ENCODE results near the gene ARHGAP22.

ARHGAP22 gene

DNA sequence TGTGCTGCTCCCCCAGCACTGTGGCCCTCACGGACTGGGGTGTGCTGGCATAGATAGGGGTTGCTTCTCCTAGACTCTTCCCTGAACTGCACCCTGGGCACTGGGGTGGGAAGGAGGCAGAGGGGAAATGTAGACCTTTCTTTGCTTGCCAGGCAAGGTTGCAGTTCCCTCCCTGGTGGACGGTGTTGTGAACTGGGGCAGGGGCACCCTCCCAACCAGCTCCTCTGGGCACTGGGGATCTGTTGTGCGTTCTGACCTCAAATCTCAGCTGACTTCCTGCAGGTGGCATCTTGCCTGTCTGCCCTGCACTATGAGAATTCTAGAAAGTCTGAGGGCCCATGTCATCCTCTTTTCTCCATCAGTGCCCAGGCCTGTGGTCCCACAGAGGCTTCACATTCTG, 53.9 kb downstream of the ARHGAP22 start:
- no peaks in the 10 kb centered on the region for H3K27me3 Mint-ChIP-seq (ENCODE audit: low read depth)
- no peak overlapping the region for H3K4me3 Mint-ChIP-seq
- no peak overlapping the region for H3K27ac Mint-ChIP-seq
- no peaks in the 10 kb centered on the region for H3K9me3 Mint-ChIP-seq
- H3K36me3 Mint-ChIP-seq (ENCODE audit: low read depth), result no peaks in the 10 kb centered on the region
- no peaks in the 10 kb centered on the region for H3K4me1 Mint-ChIP-seq (ENCODE audit: low read depth)

DNA sequence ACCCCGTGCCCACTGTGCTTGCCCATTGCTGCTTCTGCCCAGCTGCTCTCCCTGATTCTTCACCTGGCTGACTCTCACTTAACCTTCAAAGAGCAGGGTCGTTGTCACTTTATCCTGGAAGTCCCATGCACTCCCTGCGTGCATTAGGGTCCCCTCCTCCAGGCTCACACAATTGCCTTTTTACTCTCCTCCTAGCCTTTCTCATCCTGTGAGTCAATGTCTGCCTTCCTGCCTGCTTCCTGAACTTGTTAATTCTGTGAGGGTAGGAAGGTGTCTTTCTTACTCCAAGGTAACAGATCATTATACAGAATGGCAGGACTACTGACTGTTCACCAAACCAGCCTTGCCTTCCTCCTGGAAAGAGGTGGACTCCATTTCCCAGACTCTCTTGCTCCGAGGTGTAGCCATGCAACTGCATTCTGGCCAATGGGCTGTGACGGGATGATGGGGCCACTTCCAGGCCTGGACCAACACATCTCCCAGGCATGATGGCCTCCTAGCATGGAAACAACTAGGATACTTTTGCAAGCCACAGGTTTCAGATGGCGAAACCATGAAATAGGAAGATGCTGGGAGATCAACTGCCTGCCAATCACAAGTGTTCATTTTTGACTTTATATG, 54.7 kb downstream of the ARHGAP22 start:
- H3K4me3 Mint-ChIP-seq, result no peak overlapping the region
- H3K36me3 Mint-ChIP-seq (ENCODE audit: low read depth), result no peaks in the 10 kb centered on the region
- H3K27me3 Mint-ChIP-seq (ENCODE audit: low read depth), result no peaks in the 10 kb centered on the region
- no peak overlapping the region for H3K27ac Mint-ChIP-seq
- H3K4me1 Mint-ChIP-seq (ENCODE audit: low read depth), result no peaks in the 10 kb centered on the region
- no peaks in the 10 kb centered on the region for H3K9me3 Mint-ChIP-seq

DNA sequence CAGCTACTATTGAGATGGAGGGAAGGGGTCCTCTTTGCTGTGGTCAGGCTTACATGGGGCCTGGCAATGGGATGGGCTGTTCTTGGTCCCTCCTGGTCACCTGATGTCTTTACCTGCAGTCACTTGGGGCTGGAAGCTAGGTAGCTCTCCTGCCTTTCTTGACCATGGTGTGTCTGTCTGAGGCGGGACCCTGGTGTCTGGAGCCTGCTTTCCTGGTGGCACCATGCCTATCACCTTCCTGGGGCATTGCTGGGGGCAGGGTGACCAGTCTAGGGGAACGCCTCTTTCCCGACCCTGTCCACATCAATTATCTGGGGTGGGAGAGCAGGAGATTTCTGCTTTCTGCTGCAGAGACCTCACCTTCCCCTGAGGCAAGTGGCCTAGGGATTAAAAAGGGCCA, 55.6 kb downstream of the ARHGAP22 start:
- H3K4me3 Mint-ChIP-seq, result no peak overlapping the region

DNA sequence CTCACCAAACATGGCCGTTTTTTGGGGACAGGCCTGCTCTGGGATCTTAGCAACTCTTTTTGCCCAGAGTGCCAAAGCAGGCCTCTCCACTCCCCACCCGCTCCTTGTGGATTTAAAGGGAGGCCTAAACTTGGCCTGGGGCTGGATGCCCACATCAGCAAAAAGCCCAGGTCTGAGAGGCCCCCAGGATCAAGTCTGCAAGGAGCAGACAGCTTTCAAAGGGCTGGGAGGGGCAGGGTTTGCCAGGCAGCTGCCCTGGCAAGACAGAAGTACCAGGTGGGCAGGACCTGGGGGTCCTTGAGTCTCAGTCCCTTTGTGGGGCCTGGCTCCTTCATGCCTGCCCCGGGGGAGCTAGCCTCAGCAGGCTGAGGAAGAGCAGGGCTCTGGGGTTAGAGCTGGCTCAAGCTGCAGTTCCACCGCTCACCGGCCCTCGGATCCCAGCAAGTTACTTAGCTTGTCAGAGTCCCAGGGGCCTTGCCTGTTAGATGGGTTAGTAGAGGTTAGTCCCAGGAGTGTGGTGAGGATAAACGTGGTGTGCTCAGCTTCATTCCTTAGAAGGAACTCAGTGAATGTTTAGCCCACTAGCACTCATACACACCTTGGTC, 56.2 kb downstream of the ARHGAP22 start:
- Mint-ChIP-seq H3K4me1 (ENCODE audit: low read depth) (no peaks in the 10 kb centered on the region), H3K9me3 (no peaks in the 10 kb centered on the region), H3K27ac (no peak overlapping the region), H3K27me3 (ENCODE audit: low read depth) (no peaks in the 10 kb centered on the region), H3K4me3 (no peak overlapping the region), H3K36me3 (ENCODE audit: low read depth) (no peaks in the 10 kb centered on the region)

More for the DNA sequence above, 55.6 kb downstream of the ARHGAP22 start:
- Mint-ChIP-seq H3K27me3 (ENCODE audit: low read depth) (no peaks in the 10 kb centered on the region), H3K36me3 (ENCODE audit: low read depth) (no peaks in the 10 kb centered on the region), H3K9me3 (no peaks in the 10 kb centered on the region), H3K4me1 (ENCODE audit: low read depth) (no peaks in the 10 kb centered on the region), H3K27ac (no peak overlapping the region)

DNA sequence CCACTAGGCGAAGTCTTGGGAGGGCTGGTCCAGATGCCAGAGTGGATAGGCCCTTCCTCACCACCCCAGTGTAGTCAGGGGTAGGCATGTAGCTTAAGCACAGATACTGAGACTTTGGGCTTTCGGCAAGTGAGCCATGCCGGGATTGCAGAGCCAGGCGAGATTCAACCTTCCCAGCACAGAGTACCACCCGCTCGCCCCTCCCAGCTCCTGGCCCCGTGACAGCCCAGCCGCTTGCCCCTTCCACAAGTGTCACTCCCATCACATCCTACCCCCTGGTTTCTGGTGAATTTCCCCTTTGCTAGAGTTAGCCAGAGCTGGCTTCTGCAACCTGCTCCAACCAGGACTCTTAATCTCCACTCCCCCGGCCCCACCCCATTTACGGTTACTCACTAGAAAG, 56.9 kb downstream of the ARHGAP22 start:
- no peaks in the 10 kb centered on the region for H3K9me3 Mint-ChIP-seq
- H3K27me3 Mint-ChIP-seq (ENCODE audit: low read depth), result no peaks in the 10 kb centered on the region
- H3K4me3 Mint-ChIP-seq, result no peak overlapping the region
- no peaks in the 10 kb centered on the region for H3K4me1 Mint-ChIP-seq (ENCODE audit: low read depth)
- H3K27ac Mint-ChIP-seq, result no peak overlapping the region
- no peaks in the 10 kb centered on the region for H3K36me3 Mint-ChIP-seq (ENCODE audit: low read depth)

DNA sequence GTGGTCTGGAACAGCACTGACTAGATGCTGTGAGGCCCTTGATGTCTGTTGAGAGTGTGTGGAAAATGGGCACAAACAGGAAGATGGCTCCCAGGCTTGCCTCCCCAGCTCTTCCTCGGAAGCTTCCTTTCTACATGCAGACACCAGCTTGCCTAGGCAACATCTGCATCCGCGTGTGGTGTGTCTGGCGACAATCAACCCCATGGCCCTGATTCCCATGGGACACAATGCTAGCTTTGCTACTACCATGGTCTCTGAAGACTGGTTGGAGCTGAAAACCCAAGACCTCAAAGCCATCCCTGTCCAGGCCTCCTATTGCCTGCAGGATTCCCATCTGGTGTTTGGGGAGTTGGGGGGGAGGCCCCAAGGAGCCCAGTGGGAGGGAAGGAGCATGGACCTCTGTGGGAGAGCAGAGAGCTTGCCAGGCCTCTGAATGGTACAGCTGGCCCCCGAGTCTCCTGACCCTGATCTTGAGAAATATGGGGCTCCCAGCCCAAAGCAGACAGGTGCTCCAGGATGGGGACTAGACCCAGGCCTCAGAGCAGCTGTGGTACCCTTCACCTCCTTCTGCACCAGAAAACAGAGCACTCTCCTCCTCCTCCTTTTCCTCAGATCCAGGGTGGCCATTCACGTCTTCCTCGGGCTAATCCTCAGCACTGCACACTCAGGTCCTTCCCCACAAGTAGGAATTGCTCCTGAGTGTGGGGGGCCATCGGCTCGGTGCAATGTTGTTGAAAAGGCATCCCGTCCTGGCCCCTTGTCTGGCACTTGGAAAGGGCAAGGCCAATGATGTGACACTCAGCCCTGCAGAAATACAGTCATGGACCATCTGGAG, 57.6 kb downstream of the ARHGAP22 start:
- Mint-ChIP-seq H3K4me1 (ENCODE audit: low read depth) (no peaks in the 10 kb centered on the region), H3K9me3 (no peaks in the 10 kb centered on the region), H3K4me3 (no peak overlapping the region), H3K27ac (no peak overlapping the region), H3K27me3 (ENCODE audit: low read depth) (no peaks in the 10 kb centered on the region), H3K36me3 (ENCODE audit: low read depth) (no peaks in the 10 kb centered on the region)

DNA sequence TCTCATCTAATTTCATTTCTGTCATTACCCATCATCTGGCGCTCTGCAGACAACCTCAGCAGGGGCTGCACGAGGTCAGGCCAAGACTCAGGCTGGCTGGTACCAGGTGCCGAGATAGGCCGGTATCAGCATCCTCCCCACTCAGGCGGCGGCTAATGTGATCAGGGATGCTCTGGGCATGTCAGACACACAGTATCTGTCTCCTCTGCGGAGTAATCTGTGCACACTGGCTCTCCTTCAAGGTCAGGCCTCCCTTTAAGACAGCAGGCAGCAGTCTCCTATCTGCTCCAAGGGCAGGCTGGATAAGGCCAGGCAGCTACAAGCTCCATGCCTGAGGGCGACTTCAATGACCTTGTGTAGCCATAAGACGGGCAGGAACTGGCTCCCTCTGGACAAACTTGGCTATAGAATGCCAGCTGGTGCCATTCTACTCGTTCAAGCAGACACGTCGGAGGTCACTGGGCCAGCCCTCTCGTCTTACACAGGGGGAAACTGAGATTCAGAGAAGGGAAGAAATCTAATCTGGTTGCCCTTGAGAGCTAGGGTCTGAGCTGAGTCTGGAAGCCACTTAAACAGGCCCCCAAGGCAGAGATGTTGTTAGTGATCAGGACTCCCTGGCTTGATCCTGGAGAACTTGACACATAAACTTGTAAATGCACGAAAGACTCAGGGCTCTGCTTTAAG, 59.3 kb downstream of the ARHGAP22 start:
- no peaks in the 10 kb centered on the region for H3K27me3 Mint-ChIP-seq (ENCODE audit: low read depth)
- no peaks in the 10 kb centered on the region for H3K4me1 Mint-ChIP-seq (ENCODE audit: low read depth)
- no peak overlapping the region for H3K4me3 Mint-ChIP-seq
- no peaks in the 10 kb centered on the region for H3K36me3 Mint-ChIP-seq (ENCODE audit: low read depth)
- no peaks in the 10 kb centered on the region for H3K9me3 Mint-ChIP-seq
- H3K27ac Mint-ChIP-seq, result no peak overlapping the region

DNA sequence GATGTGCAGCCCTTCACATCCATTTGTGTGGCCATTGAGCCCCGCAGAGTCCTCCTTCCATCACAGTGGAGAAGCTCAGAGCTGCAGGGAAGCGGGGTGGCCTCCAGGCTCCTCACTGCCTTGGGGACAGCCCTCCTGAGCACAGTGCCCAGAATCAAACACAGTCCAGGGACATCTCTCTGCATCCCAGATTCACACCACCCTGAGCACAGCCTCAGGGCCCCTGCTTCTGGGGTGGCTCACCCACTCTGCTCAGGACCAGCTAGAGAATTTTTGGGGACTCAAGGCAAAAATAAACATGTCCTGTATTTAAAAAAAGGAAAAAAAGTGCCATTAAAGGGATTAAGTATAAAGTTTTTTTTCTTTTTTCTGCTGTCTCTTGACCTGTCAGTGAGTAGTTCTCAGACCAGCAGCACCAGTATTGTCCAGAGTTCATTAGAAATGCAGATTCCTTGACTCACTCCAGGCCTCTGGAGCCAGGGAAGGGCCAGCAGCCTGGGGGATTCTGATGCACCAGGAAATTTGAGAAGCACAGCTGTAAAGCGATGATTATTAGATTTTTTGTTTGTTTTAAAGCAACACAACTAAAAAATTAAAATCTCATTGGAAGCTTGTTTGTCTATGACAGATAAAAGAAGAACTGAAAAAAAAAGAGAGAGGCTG, 61.6 kb downstream of the ARHGAP22 start:
- no peaks in the 10 kb centered on the region for H3K36me3 Mint-ChIP-seq (ENCODE audit: low read depth)
- H3K27me3 Mint-ChIP-seq (ENCODE audit: low read depth), result no peaks in the 10 kb centered on the region
- no peaks in the 10 kb centered on the region for H3K9me3 Mint-ChIP-seq
- H3K4me1 Mint-ChIP-seq (ENCODE audit: low read depth), result no peaks in the 10 kb centered on the region
- no peak overlapping the region for H3K27ac Mint-ChIP-seq
- no peak overlapping the region for H3K4me3 Mint-ChIP-seq

DNA sequence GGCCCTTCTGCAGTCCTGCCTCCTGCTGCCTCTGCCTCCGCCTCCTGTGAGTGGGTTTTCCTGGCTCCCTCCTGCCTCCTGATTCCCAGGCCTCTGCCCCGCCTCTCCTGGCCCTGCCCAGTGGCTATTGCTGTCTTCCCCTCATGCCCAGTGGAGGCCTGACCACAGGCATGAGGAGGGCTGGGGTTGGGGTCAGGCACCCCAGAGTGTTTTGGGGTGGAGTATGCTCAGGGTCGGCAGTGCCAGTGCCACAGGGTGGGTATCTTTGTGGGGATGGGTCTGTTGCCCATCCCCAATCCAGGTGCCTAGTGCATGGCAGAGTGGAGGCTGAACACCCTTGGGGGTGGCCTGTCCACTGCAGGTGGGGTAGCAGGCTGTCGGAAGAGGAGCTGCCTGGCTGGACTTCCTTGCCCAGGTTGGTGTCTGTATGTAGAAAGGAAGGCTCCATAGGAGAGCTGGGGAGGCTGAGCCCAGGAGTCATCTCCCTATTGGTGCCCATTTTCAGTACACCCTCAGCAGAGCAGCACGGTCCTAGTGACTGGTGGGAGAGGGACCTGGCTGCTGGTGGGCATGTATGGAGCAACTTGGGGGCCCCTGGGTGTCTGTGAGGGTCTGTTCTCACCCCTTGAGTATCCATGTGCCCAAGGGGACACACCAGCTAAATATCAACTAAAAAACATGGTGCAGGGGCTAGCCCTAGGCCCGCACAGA, 62.2 kb downstream of the ARHGAP22 start:
- Mint-ChIP-seq H3K4me3 (no peak overlapping the region), H3K36me3 (ENCODE audit: low read depth) (no peaks in the 10 kb centered on the region), H3K9me3 (no peaks in the 10 kb centered on the region), H3K27me3 (ENCODE audit: low read depth) (no peaks in the 10 kb centered on the region), H3K27ac (no peak overlapping the region), H3K4me1 (ENCODE audit: low read depth) (no peaks in the 10 kb centered on the region)

DNA sequence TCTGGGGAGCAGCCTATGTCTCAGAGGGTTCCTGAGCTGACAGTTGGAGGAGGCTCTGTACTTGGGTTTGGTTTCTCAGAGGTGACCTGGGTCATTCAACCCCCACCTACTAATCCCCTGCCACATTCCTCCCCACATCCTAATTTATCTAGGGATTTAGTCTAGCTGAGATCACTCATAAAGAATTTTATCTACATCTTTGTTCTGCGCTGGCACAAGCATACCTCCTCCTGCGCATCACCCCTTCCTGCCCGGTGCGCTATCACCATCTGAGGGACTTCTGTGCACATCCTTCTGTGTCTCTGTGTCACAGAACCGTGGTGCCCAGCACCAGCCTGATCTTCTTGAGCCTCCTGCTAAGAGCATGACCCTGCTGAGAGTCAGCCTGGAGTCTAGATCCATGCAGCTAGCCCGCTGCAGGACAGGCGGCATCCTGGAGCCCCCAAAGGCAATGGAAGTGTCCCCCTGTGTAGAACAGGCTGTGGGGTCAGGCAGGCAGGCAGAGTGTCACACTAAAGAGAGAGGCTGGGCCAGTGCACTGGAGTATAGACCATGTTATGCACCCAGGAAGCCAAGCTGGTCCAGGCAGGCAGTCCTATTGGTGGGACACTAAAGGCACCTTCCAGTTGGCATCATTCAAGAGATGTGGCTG, 63.6 kb downstream of the ARHGAP22 start:
- no peaks in the 10 kb centered on the region for H3K27me3 Mint-ChIP-seq (ENCODE audit: low read depth)

DNA sequence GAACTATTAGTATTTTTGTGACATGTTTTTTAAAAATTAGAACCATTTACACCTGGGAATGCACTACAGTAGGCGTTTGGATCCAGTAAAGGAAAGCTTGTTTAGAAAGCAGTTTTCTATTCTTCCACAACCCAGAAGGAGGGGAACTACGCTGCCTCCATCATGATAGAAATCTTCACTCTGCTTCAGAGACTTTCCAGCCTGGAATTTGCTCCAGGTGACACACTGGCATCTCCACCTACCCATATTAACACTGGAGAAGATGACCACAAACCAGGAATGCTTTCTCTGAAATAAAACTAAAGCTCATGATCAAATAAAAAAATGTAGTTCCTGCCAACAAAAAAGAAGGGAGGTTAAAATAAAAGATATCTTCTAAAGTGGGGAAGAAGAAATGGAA, 66.3 kb downstream of the ARHGAP22 start:
- H3K27me3 Mint-ChIP-seq (ENCODE audit: low read depth), result no peaks in the 10 kb centered on the region
- H3K4me1 Mint-ChIP-seq (ENCODE audit: low read depth), result no peaks in the 10 kb centered on the region
- H3K9me3 Mint-ChIP-seq, result no peaks in the 10 kb centered on the region
- H3K27ac Mint-ChIP-seq, result no peak overlapping the region
- no peak overlapping the region for H3K4me3 Mint-ChIP-seq
- H3K36me3 Mint-ChIP-seq (ENCODE audit: low read depth), result no peaks in the 10 kb centered on the region

More for the DNA sequence above, 63.6 kb downstream of the ARHGAP22 start:
- Mint-ChIP-seq H3K4me1 (ENCODE audit: low read depth) (no peaks in the 10 kb centered on the region), H3K27ac (no peak overlapping the region), H3K9me3 (no peaks in the 10 kb centered on the region), H3K36me3 (ENCODE audit: low read depth) (no peaks in the 10 kb centered on the region), H3K4me3 (no peak overlapping the region)

DNA sequence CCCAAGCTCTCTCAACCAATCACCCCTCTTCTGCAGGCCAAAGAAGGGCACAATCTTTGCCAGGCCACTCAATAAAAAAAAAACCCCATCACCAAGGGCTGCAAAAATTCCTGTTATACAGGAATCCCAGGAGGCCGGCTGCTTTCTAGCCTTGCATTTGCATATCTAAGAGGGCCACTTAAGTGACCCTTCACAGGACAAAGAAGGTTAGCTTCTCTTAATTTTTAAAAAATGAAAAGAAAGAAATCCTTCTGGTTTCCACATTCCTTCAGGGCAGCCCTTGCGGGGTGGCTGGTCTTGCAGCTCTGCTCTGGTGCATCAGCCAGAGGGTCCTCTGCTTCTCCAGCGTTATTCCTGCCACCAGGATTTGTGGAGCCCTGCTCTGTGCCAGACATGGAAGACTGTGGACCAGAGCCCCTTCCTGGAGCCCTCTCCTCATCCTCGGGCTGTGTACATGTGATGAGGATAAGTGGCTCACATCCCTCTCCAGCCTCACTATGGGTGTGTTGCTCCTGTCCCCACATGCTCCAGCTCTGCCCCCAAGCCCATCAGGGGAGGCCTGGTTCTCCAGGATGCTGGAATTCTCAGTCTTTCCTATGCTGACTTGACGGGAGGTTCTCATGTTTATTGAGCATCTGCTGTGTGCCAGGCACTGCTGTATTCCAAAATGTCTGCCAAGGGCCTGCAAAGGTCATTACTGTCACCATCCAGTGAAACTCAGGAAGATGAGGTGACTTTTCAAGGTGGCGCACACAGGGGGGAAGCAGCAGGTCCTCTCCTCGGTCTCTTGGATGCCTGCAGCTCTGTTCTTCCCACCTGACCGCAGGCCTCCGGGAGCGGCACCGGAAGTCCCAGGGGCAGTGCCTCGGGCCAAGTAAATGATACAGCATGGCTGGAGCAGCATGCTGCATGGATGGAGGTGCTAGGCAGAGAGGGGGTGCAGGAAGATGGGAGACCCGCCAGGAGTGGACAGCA, 67.7 kb downstream of the ARHGAP22 start:
- Mint-ChIP-seq H3K27me3 (ENCODE audit: low read depth) (no peaks in the 10 kb centered on the region), H3K4me3 (no peak overlapping the region), H3K4me1 (ENCODE audit: low read depth) (no peaks in the 10 kb centered on the region), H3K27ac (no peak overlapping the region), H3K36me3 (ENCODE audit: low read depth) (no peaks in the 10 kb centered on the region), H3K9me3 (no peaks in the 10 kb centered on the region)

DNA sequence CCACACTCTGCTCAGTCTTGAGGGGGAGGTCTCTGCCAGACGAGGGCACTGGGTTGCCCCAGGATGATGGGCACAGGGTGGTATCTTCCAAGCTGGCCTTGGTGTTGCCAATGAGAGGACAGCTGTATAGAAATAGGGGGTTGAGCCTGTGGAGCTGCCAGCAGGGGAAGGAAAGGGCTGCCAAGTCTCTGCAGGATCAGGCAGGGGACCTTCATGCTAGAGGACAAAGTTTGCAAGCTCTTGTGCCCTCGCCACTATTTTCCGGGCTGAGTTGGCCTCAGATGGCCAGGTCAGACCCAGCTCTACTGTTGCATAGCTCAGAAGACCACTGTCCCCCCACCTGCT, 68.7 kb downstream of the ARHGAP22 start:
- no peaks in the 10 kb centered on the region for H3K27me3 Mint-ChIP-seq (ENCODE audit: low read depth)
- H3K4me1 Mint-ChIP-seq (ENCODE audit: low read depth), result no peaks in the 10 kb centered on the region
- no peak overlapping the region for H3K4me3 Mint-ChIP-seq
- no peaks in the 10 kb centered on the region for H3K9me3 Mint-ChIP-seq
- no peak overlapping the region for H3K27ac Mint-ChIP-seq
- no peaks in the 10 kb centered on the region for H3K36me3 Mint-ChIP-seq (ENCODE audit: low read depth)
